GM18499 (cell line): ENCODE results near the gene VPS13D.

Source experiments
- ATAC-seq: cut with Tn5 transposase; IDR thresholded peaks from one replicate; pipeline ENCODE4 v1.9.1; 2021; ENCODE audit warnings: moderate number of reproducible peaks; ENCODE audit not compliant: insufficient read depth, unreplicated experiment

The VPS13D gene

DNA sequence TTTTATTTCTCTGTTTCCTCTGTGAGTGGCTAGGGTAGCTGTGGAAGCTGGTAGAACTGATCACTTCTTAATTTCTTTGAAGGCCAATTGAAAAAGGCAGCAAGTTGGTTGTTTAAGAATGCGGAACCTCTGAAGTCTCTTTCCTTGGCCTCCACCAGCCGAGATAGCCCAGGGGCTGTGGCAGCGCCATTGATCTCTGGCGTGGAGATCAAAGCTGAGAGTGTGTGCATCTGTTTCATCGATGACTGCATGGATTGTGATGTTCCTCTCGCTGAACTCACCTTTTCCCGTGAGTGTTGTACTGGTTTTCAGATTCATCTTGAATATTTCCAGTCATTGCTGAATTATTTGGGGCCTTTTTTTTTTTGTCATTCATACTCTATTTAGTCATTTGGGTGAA is 97.7 kb downstream of the VPS13D start:
- no peak for ATAC-seq

DNA sequence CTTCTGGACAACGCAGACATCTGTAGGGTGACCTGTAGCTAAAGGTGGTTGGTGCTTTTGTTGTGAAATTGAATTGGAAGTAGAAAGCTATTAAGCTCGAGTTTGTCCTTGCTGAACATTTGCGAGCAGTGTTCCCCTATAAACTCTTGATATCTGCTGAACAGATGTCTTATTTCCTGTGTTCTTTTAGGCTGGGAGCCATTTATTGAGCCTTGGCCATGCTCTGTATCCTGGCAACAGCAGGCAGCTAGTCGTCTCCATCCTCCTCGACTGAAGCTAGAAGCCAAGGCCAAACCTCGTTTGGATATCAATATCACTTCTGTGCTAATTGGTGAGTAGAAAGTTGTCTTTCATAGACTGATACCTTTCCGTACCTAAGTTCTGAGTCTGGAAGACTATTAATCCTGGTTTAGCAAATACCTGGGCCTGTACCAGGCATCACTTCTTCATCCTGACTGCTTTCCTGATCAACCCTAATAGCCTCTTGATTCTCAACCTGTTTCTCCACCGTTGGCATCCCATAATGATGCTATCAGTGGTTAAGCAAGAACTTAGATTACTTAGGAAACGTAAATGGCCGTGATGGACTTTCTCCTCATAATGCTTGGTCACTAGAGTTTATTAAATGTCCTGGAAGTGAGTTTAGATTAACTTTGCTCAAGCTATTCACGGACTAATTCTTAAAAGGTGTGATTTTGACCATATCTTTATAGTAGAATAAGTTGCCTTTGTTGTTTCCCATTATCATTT is 103.4 kb downstream of the VPS13D start:
- no peak for ATAC-seq

DNA sequence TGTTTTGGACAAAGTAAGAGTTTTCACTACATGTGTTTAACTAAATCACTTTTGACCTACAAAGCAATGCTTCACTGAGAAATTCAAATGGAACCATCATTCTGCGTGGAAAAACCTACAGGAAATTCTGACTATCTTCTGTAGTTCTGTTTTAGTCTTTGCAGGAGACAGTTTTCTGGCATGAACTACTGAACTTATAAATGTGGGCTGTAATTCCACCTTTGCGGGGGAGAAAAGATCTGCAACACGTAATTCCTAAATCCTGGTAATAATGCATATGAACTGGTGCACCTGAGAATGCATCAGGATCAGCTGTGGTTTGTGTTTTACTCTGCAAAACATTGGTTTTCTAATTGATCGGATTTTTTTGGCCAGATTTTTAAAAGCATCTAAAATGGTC is 106.0 kb downstream of the VPS13D start:
- no peak for ATAC-seq

DNA sequence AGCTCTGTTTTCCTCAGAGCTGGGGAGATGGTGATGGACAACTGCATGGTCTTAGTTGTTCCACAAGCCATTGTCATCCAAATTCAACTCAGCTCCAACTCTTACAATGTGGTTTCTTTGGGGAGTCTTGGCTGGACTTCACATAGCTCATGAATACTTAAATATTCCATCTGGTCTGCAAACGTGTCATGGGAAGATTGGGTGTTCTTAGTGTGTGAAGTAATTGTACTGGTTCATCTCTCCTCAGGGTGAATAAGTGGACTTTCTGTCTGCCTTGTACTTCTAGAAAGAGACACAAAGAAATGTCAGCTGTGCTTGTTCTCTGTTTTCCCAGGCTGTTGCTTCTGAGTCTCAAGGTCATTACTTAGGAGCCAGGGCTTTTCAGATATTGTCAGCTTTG is 106.6 kb downstream of the VPS13D start:
- no peak for ATAC-seq

DNA sequence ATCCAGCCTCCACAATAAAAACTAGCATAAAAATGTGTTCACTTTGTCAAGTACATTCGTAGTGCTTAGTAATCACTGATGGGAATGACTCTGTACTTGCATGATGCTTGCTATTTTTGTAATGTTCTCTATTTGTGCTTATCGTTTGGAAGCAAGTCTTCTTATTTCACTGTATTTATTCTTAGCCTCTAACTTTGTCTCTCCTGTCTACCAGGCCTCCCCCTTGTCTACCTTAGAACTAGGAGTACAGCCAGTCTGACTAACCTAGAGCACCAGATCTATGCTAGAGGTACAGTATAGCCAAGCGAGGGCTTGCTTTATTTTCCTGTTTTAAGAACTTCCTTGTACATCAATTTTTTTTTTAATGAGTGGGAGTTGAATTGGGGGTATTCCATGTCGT is 108.2 kb downstream of the VPS13D start:
- ATAC-seq, result no peak

DNA sequence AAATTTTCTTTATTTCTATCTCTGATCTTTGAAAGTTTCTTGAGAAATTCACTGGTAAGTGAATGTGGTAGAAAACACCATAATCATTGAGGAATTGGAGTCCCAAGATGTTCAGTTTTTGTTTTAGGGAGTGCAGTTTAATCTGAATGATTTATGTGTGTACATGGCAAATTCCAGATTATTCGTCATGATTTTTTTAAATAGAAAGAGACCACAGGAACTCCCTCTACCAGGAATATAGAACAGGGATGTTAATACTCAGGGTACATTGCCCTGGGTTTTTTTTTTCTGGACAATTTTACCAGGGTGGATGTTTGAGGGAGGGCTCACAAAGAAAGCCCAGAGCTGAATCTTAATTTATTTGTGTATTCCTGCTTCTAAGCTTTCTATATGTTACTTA is 109.0 kb downstream of the VPS13D start:
- ATAC-seq, result no peak

DNA sequence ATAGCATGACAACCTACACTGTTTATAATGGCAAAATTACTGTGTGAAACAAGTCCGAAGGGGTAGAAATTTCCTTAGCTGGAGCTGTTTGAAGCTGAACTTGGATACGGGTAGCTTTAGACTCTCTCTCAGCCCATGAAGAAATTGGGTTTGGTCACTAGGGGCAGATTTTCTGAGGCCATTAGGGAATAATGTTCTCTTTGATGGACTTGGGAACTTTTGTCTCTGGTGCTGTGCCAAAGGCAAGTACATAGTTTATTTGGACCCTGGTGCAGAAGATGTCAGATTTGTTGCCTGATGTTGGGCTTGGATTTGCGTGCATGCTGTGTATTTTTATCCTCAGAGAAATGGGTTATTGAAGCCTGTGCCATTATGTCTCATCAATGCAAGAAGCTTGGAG is 109.6 kb downstream of the VPS13D start:
- no peak for ATAC-seq

DNA sequence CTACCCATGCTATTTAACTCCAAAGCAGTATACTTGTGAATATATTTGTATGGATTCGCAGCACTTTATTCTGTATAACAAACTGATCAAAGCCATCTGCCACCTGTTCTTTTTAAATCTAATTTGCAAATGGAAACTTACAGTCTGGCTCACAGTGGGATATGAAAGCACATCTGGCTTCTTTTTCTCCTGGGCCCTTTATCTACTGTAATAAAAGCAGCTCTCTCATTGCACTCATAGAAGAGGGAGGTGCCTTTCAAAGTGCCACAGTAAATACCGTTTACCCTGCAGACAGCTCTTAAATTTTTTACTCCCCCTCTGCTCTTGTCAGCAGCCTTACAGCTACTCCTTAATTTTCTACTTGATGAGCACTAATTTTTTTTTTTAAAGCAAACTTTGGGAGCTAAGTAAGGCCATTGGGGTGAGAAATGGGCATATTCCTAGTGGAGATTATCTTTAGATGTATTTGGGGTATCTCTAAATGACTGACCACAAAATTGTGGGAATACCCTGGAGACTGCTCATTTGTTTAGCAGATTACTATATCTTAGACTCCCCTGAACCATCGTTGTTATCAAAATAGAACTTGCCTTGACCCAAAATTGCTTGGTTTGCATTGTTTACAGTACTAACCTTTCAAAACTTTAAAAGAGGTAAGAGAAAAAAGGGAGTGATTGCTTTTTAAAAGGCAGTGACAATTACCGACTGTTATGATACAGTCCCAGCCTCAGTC is 110.1 kb downstream of the VPS13D start:
- no peak for ATAC-seq

DNA sequence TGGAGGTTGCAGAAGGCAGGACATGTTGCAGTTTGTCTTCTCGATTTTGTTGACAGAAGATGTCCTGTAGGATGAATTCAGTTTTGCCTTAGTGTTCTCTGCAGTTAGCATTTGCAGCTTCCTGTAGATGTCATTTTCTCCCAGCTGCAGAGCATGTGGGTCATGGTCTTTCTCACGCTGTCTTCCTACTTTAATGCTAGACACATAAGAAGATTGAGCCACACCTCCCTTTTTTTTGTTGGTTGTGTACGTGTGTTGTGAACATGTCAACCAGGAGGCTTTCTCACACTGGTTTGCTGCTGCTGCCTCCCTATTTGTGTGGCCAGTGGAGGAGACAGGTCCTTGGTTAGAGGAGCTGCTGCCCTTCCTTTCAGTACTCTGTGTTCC is 110.7 kb downstream of the VPS13D start:
- no peak for ATAC-seq

DNA sequence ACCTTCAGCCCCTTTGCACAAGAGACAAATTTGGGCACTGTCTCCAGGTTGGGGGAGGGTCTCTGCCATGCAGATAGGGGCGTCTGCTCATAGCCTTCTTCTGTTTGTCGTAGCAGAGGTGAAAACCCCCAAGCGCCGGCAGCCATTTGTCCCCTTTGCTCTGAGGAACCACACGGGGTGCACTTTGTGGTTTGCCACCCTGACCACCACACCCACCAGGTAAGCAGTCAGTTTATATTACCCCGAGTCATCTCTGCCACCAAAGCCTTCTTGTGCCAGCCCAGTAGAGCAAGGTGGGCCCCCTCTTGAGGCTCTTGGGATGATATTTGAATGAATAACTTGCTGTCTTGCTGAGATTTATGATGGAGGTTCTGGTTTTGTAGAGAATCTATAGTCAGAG is 111.8 kb downstream of the VPS13D start:
- ATAC-seq, result no peak

DNA sequence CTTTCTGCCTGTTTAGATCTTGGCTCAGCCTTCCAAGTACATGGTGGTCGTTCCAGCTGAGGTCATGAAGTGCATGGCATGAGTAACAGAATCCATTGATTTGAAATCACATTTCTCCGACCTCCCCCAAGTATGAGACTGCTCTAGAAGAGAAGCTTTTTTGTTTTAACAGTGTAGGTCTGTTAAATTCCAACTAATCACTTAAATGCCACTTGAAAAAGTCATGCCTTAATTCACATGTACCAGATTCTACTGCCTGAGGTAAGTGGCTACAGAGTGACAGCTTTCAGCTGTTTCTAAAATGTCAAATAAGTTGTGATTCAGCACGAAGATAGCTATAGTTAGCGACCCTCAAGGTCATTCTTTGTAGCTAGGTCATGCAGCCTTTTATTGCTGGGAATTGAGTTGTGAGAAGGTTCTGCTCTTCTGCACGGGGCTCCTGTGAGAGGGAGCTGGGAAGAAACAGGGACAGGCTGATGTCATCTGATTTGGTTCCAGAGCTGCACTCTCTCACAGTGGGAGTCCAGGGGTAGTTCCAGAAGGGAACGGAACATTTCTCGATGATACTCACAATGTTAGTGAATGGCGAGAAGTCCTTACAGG is 112.7 kb downstream of the VPS13D start:
- ATAC-seq, result no peak

DNA sequence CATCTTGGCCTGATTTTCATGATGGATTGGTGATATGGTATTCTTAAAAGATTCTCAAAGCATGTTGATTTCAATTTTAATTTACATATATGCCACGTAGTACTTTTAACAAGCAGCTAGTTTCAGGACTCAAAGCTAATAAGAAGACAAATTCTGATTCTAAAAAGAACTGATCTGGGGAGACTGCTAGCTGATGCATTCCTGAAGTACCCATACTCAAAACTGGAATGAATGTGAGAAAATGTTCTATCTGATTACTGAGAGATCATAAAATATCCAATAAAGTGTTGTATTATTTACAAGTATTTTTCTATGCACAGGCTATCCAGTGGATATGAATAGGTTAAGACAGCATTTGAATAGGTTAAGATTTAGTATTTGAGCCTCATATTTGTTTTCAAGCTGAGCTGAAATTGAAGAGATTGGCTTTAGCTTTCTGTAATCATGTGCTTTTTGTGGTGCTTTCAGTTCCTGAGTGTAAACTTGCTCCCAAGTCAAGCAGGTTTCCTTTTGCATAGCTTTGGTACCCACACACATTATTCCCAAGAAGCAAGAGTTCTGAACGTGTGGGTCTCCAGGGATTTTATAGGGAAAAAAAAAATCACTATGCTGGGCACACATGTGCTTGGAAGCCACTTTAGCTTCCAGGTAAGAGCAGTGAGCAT is 114.1 kb downstream of the VPS13D start:
- no peak for ATAC-seq

DNA sequence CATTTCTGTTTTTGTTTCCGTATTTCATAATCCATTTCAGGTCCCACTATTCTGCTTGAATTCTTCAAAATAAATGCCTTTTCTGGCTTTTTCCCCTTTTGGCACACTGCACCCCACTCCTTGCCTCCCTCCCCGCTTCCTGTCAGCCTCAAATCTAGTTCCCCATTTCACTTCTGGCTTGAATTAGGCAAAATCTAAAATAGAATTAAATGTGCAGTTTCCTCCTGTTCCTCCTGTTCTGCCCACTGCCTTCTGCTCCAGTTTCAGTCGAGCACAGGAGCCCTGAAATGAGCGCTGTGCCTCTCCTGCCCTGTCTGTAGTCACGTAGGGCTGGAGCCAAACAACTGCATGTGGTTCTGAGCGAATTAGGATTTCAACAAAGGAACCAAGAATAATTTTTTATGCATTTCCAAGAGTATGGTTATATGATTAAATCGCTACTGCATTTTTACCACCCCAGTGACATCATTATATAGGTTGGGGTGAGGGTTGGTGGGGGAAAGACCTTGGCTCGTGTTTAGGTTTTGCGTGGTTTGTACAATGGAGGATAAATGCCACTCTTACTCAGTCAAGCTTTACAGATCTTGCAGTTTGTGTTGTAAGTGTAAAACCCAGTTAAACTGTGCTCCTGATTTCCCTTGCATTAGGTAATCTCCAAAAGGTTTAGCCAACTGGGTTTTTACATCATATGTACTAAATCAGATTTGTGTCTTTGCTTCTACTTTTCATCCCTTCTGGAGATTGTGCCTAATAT is 114.9 kb downstream of the VPS13D start:
- no peak for ATAC-seq

DNA sequence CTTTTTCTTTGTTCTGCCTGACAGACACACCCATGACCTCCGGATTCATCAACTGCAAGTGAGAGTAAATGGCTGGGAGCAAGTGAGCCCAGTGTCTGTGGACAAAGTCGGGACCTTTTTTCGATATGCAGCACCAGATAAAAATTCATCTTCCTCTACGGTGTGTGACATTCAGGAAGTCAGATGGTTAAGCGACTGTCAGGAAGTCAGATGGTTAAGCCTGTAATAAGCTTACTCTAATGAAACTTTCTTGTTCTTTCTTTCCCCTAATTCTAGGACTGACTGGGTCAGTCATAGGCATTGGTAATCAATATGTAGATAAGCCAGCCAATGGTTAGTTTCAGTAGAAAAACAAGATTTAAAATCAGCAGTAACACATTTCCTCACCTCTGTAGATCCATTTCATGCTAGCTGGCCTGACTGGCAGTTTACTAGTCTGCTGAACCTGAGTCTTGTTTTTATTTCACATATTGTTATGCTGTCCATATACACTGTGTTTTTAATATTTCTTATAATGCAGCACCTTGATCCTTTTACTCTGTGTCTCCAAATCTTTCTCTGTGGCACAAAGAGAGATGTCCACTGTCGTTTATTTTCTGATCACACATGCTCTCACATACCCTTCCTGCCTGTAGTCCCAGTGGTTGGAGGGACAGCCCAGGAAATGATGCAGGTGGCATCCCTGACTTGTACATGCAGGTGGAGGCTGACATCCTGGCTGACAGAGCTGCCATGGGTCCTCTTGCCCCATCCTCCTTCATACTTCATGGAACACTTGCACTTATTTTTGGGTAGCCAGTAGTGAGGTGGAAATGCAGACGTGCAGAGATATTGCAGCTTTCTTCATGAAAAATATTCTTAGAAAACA is 115.8 kb downstream of the VPS13D start:
- no peak for ATAC-seq

DNA sequence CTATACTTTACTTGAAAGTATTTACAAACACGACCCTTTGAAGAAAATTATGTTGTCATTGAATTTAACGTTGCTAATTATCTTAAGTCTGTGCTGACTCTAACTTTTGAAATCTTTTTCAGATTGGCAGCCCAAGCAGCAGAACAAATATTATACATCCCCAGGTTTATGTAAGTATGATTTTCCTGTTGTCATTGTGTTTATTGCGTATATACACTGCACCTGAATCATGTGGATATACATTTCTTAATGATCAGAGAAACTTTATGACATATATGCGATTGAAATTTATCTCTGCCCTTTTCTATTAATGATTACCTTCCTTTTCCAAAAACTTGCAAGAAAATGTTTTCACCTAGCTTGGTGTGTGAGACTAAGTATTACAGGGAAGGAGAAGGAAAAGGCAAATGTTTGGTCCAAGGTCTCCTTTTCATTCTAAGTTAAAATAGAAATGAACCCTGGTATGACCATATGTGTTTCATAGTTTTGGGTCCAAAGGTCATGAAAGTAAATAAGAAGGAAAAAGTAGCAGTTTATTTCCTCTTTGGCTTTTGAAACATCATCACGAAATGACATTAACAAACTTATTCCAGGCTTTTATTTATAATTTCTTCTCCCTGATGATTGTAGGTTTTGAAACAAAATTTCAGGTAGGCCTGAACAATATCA is 116.8 kb downstream of the VPS13D start:
- ATAC-seq, result no peak

DNA sequence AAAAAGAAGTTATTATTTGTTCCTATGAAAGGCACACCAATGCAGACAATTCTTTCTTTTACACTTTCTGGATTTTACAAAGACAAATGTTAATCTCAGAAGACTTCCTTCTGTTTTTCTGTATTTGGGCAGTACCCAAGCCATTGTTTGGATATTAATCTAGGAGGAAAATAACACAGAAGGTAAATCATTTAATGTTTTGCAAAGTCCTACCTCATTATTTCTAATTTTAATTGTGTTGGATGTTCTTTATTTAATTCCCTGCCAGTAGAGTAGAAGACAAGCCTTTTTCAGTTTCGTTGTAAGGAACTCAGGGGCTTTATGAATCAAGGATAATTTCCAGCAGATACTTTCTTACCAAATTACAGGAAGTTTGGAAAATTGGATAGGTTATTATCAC is 118.3 kb downstream of the VPS13D start:
- no peak for ATAC-seq

DNA sequence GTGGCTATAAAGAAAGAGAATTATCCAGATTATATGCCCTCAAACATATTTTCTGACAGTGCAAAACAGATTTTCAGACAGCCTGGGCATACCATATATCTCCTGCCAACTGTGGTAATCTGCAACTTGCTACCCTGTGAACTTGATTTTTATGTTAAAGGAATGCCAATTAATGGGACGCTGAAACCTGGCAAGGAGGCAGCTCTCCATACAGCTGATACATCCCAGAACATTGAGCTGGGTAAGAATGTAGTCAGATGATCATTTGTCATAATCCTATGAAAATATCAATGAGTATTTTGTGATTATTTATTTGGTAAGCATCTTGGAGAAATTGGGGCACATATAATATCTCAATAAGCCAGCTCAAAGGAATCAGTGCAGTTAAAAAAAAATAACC is 124.2 kb downstream of the VPS13D start:
- ATAC-seq, result no peak

DNA sequence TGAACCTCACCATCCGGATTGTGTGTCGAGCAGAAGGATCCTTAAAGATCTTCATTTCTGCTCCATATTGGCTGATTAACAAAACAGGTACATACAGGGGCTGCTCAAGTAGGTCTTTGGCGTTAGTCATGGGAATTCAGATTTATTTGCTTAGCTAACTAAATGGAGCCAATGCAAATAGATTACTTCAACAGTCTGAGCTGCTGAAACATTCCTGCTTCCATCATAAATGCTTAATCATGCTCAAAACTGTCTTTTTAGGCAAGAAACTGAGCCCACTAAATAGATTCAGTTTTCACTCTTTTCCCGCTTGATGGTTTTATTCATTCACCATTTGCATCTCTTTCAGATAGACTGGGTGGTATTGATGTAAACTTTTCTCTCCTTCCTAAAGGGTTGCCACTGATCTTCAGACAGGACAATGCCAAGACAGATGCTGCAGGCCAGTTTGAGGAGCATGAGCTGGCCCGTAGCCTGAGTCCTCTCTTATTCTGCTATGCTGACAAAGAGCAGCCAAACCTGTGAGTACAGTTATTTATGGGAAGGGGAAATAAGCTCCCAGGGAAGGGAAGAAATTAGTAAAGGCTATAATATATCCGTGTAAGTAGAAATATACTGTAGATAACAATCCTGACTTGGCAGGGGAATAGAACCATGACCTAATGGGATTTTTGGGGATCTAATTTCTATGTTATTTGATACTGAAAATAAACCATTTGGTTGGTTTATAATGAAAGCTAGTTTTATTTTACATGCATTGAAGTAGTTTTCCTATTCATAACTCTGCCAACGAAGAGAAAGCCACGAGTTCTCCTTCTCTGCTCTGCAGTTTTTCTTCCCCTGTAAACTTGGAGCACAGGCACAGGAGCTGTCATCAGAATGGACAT is 126.4 kb downstream of the VPS13D start:
- ATAC-seq, result no peak
